Gastrocnemius medialis (tissue), 4 donors: ENCODE results near the gene UTY. TPM values are rescaled to one million over a fixed set of nuclear protein-coding genes. Genes with fewer than 3 reads are reported as not detected.

ENCODE experiments used
- ATAC-seq, 2 donors: fragments of 150-250 bp; one replicate each; pipeline ENCODE4 v1.9.1; 2016
- DNase-seq, 2 donors: peaks; one replicate each; pipeline ENCODE4 v3.0.0-alpha.2; 2019
- H3K27ac ChIP-seq, 4 donors: fragments of 200-600 bp; sonication (generic); 1 replicate in 1 of 4; 2 replicates in 3 of 4; pipeline ENCODE4 v1.5.1; 2016 to 2018; ENCODE audit warnings: mild to moderate bottlenecking in 2 of 4, moderate library complexity in 1 of 4
- H3K27me3 ChIP-seq, 3 donors: fragments of 200-600 bp; sonication (generic) in 2 of 3; 1 replicate in 1 of 3; 2 replicates in 2 of 3; pipeline versions ENCODE4 v1.5.1 to v1.6.0; 2016 to 2019; ENCODE audit warnings: mild to moderate bottlenecking in 1 of 3, moderate library complexity in 1 of 3
- H3K36me3 ChIP-seq, 2 donors: fragments of 200-600 bp; sonication (generic) in 1 of 2; one replicate each; pipeline ENCODE4 v1.5.1; 2017 to 2018
- H3K4me1 ChIP-seq, 2 donors: fragments of 200-600 bp; sonication (generic) in 1 of 2; one replicate each; pipeline ENCODE4 v1.5.1; 2016 to 2017; ENCODE audit warnings: mild to moderate bottlenecking in 2 of 2
- H3K4me3 ChIP-seq, 4 donors: fragments of 200-600 bp; sonication (generic) in 3 of 4; 1 replicate in 1 of 4; 2 replicates in 3 of 4; pipeline ENCODE4 v1.5.1; 2016 to 2019; ENCODE audit warnings: mild to moderate bottlenecking in 2 of 4
- H3K9me3 ChIP-seq, 3 donors: fragments of 200-600 bp; sonication (generic) in 2 of 3; 1 replicate in 1 of 3; 2 replicates in 2 of 3; pipeline ENCODE4 v1.5.1; 2016 to 2019
- POLR2A ChIP-seq, 2 donors: fragments of 450-650 bp; IDR thresholded peaks; one replicate each; pipeline ENCODE4 v1.6.1; 2017; ENCODE audit warnings: antibody characterized with exemption in 2 of 2, mild to moderate bottlenecking in 2 of 2, moderate library complexity in 2 of 2
- in situ Hi-C, 4 donors: fragments of 200-750 bp; cut with MboI; loops; one replicate each; pipeline versions ENCODE4 v1.15.0 to v1.8.0; 2017; ENCODE audit warnings: low sequenced_read_pairs in 4 of 4
- intact Hi-C: fragments of 100-400 bp; cut with DNase I; formaldehyde crosslinking; loops from one replicate; pipeline ENCODE4 v1.15.1; 2023; ENCODE audit warnings: low total_unique reads
- total RNA-seq, 4 donors: library from RNA; depleted of rRNA; stranded (reverse); fragments of >200 nt; gene quantifications; one replicate each; pipeline versions ENCODE4 v1.1.0 to v1.2.3, GENCODE V29; 2016
- TF ChIP-seq, protein P1 (sequence below), 5 experiments: fragments of 450-650 bp in 3 of 5; fragments of 200-600 bp in 2 of 5; sonication (generic) in 2 of 5; IDR thresholded peaks in 4 of 5; conservative IDR thresholded peaks in 1 of 5; 1 replicate in 4 of 5; 2 replicates in 1 of 5; pipeline ENCODE4 v1.5.1; 2016 to 2019; ENCODE audit warnings: antibody characterized with exemption in 5 of 5, mild to moderate bottlenecking in 3 of 5, moderate library complexity in 3 of 5

UTY gene
- total RNA-seq, 4 donors from 2014 or later: 17.2 to 39.4 TPM; not detected in 2

DNA sequence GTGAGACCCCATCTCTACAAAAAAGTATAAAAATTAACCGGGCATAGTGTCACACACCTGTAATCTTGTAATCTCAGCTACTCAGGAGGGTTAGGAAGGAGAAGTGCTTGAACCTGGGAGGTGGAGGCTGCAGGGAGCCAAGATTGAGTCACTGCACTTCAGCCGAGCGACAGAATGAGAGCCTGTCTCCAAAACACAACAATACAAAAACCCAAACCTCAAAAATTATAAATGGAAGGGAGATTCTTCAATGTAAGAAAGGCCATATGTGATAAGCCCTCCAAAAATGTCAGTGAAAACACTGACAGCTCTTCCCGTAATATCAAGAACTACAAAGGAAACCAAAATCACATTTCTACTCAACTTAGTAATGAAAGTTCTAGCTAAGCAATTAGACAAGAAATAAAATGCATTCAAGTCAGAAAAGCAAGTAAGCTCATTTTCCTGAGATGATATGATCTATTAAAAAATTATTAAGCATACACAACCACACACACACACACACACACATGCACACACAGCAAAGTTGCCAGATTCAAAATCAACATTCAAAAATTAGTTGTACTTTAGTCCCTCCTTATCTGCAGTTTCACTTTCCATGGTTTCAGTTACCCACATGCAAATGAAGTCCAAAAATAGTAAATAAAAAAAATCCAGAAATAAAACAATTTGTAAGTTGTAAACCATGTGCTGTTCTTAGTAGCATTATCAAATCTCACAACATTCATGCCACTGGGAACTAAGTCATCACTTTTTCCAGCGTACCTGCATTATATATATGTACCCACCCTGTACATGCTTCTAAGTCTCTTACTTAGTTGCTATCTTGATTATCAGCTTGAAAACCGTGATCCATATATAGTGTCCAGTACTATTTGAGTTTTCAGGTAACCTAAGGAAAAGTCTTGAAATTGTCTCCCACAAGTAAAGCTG, 108.7 kb downstream of the UTY start:
- intact Hi-C loops: no loop called here
- ATAC-seq: no peak

DNA sequence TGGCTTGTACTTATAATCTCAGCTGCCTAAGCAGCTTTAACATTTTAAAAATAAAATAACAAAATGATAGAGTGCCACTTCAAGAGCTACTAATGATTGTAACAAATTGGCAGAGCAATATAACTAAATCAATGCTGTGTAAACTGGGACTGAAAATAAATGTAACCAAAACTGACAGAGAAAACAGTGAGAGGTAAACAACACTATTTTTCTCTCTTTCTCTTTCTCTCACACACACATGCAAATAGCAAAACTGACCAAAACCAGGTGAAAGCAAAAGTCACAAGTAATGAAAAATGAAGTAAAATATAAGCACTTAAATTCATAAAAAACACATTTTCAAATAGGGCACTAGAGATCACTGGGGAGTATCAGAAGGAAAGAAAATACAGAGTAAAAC, 109.6 kb downstream of the UTY start:
- H3K27ac ChIP-seq: no peak overlapping the region
- intact Hi-C loops: no loop called here
- TF ChIP-seq, protein P1, sequence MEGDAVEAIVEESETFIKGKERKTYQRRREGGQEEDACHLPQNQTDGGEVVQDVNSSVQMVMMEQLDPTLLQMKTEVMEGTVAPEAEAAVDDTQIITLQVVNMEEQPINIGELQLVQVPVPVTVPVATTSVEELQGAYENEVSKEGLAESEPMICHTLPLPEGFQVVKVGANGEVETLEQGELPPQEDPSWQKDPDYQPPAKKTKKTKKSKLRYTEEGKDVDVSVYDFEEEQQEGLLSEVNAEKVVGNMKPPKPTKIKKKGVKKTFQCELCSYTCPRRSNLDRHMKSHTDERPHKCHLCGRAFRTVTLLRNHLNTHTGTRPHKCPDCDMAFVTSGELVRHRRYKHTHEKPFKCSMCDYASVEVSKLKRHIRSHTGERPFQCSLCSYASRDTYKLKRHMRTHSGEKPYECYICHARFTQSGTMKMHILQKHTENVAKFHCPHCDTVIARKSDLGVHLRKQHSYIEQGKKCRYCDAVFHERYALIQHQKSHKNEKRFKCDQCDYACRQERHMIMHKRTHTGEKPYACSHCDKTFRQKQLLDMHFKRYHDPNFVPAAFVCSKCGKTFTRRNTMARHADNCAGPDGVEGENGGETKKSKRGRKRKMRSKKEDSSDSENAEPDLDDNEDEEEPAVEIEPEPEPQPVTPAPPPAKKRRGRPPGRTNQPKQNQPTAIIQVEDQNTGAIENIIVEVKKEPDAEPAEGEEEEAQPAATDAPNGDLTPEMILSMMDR (IDR thresholded peaks at IDR 0.05 in 4 of 5, conservative IDR thresholded peaks at IDR 0.05 in 1 of 5): no peak
- no peaks in the 10 kb centered on the region for H3K36me3 ChIP-seq
- no peak overlapping the region for H3K4me3 ChIP-seq
- peaks cover 0 to 8% of the 10 kb centered on the region in 2 donors for H3K4me1 ChIP-seq
- DNase-seq (no peak), ATAC-seq (no peak)
- no peaks in the 10 kb centered on the region for H3K27me3 ChIP-seq
- H3K9me3 ChIP-seq: no peaks in the 10 kb centered on the region
- in situ Hi-C loops: no loop called here

More for the DNA sequence above, 108.7 kb downstream of the UTY start:
- Histone ChIP-seq H3K9me3 (no peaks in the 10 kb centered on the region), H3K4me3 (no peak overlapping the region), H3K27me3 (no peaks in the 10 kb centered on the region), H3K36me3 (no peaks in the 10 kb centered on the region), H3K4me1 (peaks cover 0 to 8% of the 10 kb centered on the region in 2 donors), H3K27ac (no peak overlapping the region)
- DNase-seq: no peak
- in situ Hi-C loops: no loop called here
- TF ChIP-seq POLR2A (IDR thresholded peaks at IDR 0.05): no peak
- TF ChIP-seq, protein P1 (IDR thresholded peaks at IDR 0.05 in 4 of 5, conservative IDR thresholded peaks at IDR 0.05 in 1 of 5): no peak

DNA sequence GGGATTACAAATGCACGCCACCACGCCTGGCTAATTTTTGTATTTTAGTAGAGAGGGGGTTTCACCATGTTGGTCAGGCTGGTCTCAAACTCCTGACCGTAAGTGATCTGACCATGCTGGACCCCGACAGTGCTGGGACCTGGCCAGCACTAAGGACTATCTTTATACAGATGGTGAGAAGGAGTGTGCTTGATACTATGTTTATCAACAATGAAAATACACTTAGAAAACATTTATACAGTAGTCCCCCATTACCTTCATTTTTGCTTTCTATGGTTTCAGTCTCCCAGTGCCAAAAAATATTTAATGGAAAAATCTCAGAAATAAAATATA, 111.4 kb downstream of the UTY start:
- no peaks in the 10 kb centered on the region for H3K9me3 ChIP-seq
- TF ChIP-seq POLR2A (IDR thresholded peaks at IDR 0.05): no peak
- TF ChIP-seq, protein P1 (IDR thresholded peaks at IDR 0.05 in 4 of 5, conservative IDR thresholded peaks at IDR 0.05 in 1 of 5): no peak
- no peaks in the 10 kb centered on the region for H3K27me3 ChIP-seq
- intact Hi-C loops (no loop called here), in situ Hi-C loops (no loop called here)
- ATAC-seq (no peak), DNase-seq (no peak)
- H3K27ac ChIP-seq: no peak overlapping the region
- H3K4me1 ChIP-seq: peaks cover 0 to 9% of the 10 kb centered on the region in 2 donors
- no peaks in the 10 kb centered on the region for H3K36me3 ChIP-seq
- H3K4me3 ChIP-seq: no peak overlapping the region

DNA sequence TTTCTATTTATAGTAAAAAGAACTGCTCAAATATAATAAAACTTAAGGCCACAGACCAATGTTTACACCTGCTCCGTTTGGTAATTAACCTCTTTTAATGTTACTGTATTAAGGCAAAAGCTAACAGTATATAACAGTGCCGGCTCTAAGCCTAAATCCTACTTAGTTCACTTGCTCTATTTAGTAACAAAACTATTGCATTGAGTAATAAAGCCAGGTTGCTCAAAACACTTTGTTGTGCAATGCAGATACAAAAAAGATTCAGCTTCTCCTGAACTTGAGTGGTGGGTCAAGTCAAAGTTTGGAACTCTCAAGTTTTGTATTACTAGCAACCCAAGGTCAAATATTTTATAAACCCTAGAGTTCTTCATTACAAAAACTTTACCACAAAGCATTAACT, 116.2 kb downstream of the UTY start:
- Histone ChIP-seq H3K27ac (peak overlapping the region in 2 of 4 donors; percentile 39 to 51), H3K27me3 (no peaks in the 10 kb centered on the region), H3K9me3 (no peaks in the 10 kb centered on the region), H3K4me3 (no peak overlapping the region), H3K4me1 (peaks cover 0 to 3% of the 10 kb centered on the region in 2 donors), H3K36me3 (no peaks in the 10 kb centered on the region)
- DNase-seq (no peak), ATAC-seq (peak; percentile 89 to 94)
- TF ChIP-seq, protein P1 (IDR thresholded peaks at IDR 0.05 in 4 of 5, conservative IDR thresholded peaks at IDR 0.05 in 1 of 5): no peak
- no peak for TF ChIP-seq POLR2A (IDR thresholded peaks at IDR 0.05)
- intact Hi-C loops: no loop called here
- in situ Hi-C loops: no loop called here
